ENCODE results near the gene FLNB. TPM values are rescaled to one million over a fixed set of nuclear protein-coding genes. Genes with fewer than 3 reads are reported as not detected.

The FLNB gene
- total RNA-seq, 2 donors from 2014 or later, result 212 to 221 TPM

DNA sequence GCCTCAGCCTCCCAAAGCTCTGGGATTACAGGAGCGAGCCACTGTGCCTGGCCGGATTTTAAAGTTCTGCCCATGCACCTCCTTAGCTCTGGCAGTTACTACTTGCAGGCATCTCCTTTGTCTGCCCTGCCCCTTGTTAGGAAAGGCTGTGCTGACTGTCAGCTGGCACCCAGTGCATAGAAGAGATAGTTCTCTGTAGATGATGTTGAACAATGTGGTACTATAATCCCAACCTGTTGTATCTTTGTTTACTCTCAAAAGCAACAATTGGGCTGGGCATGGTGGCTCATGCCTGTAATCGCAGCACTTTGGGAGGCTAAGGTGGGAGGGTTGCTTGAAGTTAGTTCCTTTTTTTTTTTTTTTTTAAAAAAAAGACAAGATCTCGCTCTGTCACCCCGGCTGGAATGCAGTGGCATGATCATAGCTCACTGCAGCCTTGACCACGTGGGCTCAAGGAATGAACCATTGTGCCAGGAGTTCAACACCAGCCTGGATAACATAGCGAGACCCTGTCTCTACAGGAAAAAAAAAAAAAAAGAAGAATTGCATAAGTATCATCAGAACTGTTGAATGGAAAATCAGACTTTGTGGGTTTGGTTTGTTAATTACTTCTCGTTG is 30.6 kb downstream of the FLNB start:
- no peaks in the 10 kb centered on the region for H3K27me3 Mint-ChIP-seq (ENCODE audit: insufficient read depth)
- Histone ChIP-seq H3K4me3 (ENCODE audit: low read length) (no peak overlapping the region), H3K36me3 (ENCODE audit: control insufficient read depth, insufficient read depth, low read length) (peaks cover 62% of the 10 kb centered on the region), H3K9ac (ENCODE audit: extremely low read depth, low read length, poor library complexity, severe bottlenecking) (no peak overlapping the region), H3K9me3 (ENCODE audit: control insufficient read depth, low read length) (no peaks in the 10 kb centered on the region), H3K27ac (ENCODE audit: low read depth, low read length) (no peak overlapping the region), H3K4me1 (ENCODE audit: control insufficient read depth, insufficient read depth, low read length) (peaks cover 52% of the 10 kb centered on the region), H3K27me3 (ENCODE audit: control insufficient read depth, insufficient read depth, low read length, poor library complexity, severe bottlenecking) (no peaks in the 10 kb centered on the region)
- no peaks in the 10 kb centered on the region for H3K9me3 Mint-ChIP-seq
- DNase-seq, result no peak
- peaks cover 81% of the 10 kb centered on the region for H3K4me1 Mint-ChIP-seq
- peak overlapping the region; percentile 66 for H3K27ac Mint-ChIP-seq
- peaks cover 11% of the 10 kb centered on the region for H3K36me3 Mint-ChIP-seq (ENCODE audit: low read depth)
- WGBS, 2 experiments (ENCODE audit: insufficient coverage in 1 of 2, insufficient read length in 1 of 2), result 83 to 89% methylated on average over 6 to 8 of the region's 8 CpGs
- TF ChIP-seq, protein P1, sequence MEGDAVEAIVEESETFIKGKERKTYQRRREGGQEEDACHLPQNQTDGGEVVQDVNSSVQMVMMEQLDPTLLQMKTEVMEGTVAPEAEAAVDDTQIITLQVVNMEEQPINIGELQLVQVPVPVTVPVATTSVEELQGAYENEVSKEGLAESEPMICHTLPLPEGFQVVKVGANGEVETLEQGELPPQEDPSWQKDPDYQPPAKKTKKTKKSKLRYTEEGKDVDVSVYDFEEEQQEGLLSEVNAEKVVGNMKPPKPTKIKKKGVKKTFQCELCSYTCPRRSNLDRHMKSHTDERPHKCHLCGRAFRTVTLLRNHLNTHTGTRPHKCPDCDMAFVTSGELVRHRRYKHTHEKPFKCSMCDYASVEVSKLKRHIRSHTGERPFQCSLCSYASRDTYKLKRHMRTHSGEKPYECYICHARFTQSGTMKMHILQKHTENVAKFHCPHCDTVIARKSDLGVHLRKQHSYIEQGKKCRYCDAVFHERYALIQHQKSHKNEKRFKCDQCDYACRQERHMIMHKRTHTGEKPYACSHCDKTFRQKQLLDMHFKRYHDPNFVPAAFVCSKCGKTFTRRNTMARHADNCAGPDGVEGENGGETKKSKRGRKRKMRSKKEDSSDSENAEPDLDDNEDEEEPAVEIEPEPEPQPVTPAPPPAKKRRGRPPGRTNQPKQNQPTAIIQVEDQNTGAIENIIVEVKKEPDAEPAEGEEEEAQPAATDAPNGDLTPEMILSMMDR (conservative IDR thresholded peaks at IDR 0.05), result no peak
- H3K4me3 Mint-ChIP-seq, result no peak overlapping the region

DNA sequence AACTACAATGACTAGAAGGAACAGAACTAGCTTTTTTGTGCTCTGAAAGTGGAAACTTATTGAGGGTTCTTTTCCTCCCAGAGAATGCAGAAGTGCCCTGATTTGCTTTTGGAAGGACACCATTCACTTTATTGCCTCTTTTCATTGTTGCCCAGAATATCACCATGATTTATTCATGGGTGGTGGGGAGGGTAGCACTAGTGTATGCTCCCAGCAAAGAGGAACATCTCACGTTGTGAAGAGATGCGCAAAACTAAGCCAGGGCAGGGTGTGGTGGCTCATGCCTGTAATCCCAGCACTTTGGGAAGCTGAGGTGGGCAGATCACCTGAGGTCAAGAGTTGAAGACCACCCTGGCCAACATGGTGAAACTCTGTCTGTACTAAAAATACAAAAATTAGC is 31.4 kb downstream of the FLNB start:
- H3K36me3 Mint-ChIP-seq (ENCODE audit: low read depth), result peaks cover 11% of the 10 kb centered on the region
- DNase-seq, result no peak
- Histone ChIP-seq H3K9ac (ENCODE audit: extremely low read depth, low read length, poor library complexity, severe bottlenecking) (no peak overlapping the region), H3K27ac (ENCODE audit: low read depth, low read length) (no peak overlapping the region), H3K9me3 (ENCODE audit: control insufficient read depth, low read length) (no peaks in the 10 kb centered on the region), H3K4me1 (ENCODE audit: control insufficient read depth, insufficient read depth, low read length) (peaks cover 53% of the 10 kb centered on the region), H3K36me3 (ENCODE audit: control insufficient read depth, insufficient read depth, low read length) (peaks cover 58% of the 10 kb centered on the region), H3K27me3 (ENCODE audit: control insufficient read depth, insufficient read depth, low read length, poor library complexity, severe bottlenecking) (no peaks in the 10 kb centered on the region), H3K4me3 (ENCODE audit: low read length) (no peak overlapping the region)
- 67 to 71% methylated on average over 2 of the region's 2 CpGs for WGBS, 2 experiments (ENCODE audit: insufficient coverage in 1 of 2, insufficient read length in 1 of 2)
- H3K4me1 Mint-ChIP-seq, result peaks cover 83% of the 10 kb centered on the region
- no peaks in the 10 kb centered on the region for H3K27me3 Mint-ChIP-seq (ENCODE audit: insufficient read depth)
- H3K4me3 Mint-ChIP-seq, result no peak overlapping the region
- no peaks in the 10 kb centered on the region for H3K9me3 Mint-ChIP-seq
- TF ChIP-seq, protein P1 (conservative IDR thresholded peaks at IDR 0.05), result no peak
- peak overlapping the region; percentile 66 for H3K27ac Mint-ChIP-seq

DNA sequence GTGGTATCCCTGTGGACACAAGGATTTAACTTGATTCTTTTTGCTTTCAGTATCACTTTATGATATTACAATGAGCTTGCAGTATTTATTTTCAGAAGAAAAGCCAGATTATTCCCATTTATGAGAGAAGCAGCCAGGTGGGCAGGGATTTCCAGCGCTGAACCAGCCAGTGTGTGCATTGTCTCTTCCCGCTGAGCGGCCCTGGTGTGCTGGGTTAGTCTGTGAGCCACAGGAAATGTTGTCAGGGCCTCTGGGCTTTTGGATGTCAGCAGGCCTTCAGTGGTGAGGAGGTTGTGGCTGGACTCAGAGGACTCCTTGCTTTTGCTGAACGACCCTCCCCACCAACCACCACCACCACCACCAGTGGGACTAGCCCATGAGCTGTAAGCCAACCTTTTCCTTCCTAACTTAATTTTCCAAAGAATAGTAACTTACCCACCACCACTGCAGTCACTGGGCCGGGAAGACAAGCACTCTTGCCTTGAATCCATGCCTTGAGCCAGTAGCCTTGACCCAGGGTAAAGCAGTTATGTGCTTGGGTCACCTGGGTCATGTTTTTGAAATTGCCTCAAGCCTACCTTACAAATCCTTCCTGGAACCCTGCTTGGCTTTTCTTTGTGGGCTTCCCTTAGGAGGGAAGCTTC is 33.1 kb downstream of the FLNB start:
- no peak overlapping the region for H3K4me3 ChIP-seq (ENCODE audit: low read length)
- H3K27me3 Mint-ChIP-seq (ENCODE audit: insufficient read depth), result no peaks in the 10 kb centered on the region
- DNase-seq, result no peak
- TF ChIP-seq, protein P1 (conservative IDR thresholded peaks at IDR 0.05), result no peak
- H3K4me1 Mint-ChIP-seq, result peaks cover 74% of the 10 kb centered on the region
- peak overlapping the region; percentile 6 for H3K27ac ChIP-seq (ENCODE audit: low read depth, low read length)
- peak overlapping the region; percentile 26 for H3K4me3 Mint-ChIP-seq
- H3K4me1 ChIP-seq (ENCODE audit: control insufficient read depth, insufficient read depth, low read length), result peaks cover 38% of the 10 kb centered on the region
- no peaks in the 10 kb centered on the region for H3K9me3 Mint-ChIP-seq
- H3K36me3 ChIP-seq (ENCODE audit: control insufficient read depth, insufficient read depth, low read length), result peaks cover 55% of the 10 kb centered on the region
- H3K9ac ChIP-seq (ENCODE audit: extremely low read depth, low read length, poor library complexity, severe bottlenecking), result no peak overlapping the region
- WGBS, 2 experiments (ENCODE audit: insufficient coverage in 1 of 2, insufficient read length in 1 of 2), result 69 to 87% methylated on average over 2 to 5 of the region's 5 CpGs
- no peaks in the 10 kb centered on the region for H3K9me3 ChIP-seq (ENCODE audit: control insufficient read depth, low read length)
- H3K27ac Mint-ChIP-seq, result peak overlapping the region; percentile 93
- no peaks in the 10 kb centered on the region for H3K27me3 ChIP-seq (ENCODE audit: control insufficient read depth, insufficient read depth, low read length, poor library complexity, severe bottlenecking)
- peaks cover 16% of the 10 kb centered on the region for H3K36me3 Mint-ChIP-seq (ENCODE audit: low read depth)
